ENCODE data around the gene FAAP100. TPM values are rescaled to one million over a fixed set of nuclear protein-coding genes. Genes with fewer than 3 reads are reported as not detected.

Gene FAAP100
- total RNA-seq, 4 donors from 2014 or later: 26.2 to 90.5 (median 37.4) TPM

DNA sequence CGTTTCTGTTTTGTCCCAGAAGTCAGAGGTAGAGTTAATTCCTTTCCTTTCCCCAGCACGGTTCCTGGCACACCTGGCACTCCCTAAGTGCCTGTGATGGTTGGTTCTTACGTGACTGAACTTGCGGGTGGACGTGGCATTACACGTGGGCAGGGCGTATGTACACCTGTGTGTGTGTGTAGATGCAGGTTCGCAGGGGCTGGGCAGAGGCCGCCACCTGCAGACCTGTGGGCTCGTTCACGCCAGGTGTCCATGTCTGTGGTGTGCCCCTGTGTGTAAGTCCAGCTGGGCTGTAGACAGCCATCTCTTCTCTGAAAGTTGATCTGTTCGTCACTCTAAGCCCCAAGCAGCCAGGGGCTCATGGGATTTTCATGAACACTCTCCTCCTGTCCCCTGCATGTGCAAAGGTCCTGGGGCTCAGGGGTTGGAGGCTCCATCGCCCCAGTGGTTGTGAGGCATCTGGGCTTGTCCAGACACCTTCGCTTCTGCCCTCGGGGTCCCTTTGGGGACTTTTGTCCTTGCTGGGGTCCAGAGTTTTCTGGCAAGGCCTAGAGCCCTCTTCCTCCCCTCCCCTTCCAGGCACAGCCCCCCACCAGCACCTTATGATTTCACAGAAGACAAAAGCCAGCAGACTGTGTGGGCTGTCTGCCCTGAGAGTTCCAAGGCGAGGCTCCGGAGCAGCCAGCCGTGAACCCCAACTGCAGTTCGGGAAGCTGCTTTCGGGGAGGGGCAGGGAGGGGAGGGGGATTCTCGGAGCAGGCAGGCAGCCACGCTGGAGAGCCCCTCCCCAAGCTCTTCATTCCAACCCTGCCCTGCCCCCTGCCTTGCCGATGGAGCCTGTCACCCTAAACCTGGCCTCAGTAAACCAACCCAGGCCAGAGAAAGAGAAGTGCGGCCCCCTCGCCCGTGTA is 29.4 kb downstream of the FAAP100 start:
- Histone ChIP-seq H3K9me3 (no peaks in the 10 kb centered on the region), H3K27me3 (peaks cover 52% of the 10 kb centered on the region), H3K4me3 (no peak overlapping the region), H3K4me1 (peaks cover 23 to 35% (median 26%) of the 10 kb centered on the region in 4 donors), H3K27ac (no peak overlapping the region), H3K36me3 (no peaks in the 10 kb centered on the region)
- no peak for TF ChIP-seq POLR2A (IDR thresholded peaks at IDR 0.05)
- TF ChIP-seq, protein P1, sequence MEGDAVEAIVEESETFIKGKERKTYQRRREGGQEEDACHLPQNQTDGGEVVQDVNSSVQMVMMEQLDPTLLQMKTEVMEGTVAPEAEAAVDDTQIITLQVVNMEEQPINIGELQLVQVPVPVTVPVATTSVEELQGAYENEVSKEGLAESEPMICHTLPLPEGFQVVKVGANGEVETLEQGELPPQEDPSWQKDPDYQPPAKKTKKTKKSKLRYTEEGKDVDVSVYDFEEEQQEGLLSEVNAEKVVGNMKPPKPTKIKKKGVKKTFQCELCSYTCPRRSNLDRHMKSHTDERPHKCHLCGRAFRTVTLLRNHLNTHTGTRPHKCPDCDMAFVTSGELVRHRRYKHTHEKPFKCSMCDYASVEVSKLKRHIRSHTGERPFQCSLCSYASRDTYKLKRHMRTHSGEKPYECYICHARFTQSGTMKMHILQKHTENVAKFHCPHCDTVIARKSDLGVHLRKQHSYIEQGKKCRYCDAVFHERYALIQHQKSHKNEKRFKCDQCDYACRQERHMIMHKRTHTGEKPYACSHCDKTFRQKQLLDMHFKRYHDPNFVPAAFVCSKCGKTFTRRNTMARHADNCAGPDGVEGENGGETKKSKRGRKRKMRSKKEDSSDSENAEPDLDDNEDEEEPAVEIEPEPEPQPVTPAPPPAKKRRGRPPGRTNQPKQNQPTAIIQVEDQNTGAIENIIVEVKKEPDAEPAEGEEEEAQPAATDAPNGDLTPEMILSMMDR (IDR thresholded peaks at IDR 0.05): no peak
- TF ChIP-seq EP300 (IDR thresholded peaks at IDR 0.05; ENCODE audit: low read depth): no peak
- TF ChIP-seq POLR2AphosphoS5 (IDR thresholded peaks at IDR 0.05): no peak
- in situ Hi-C loops (cut with MboI; ENCODE audit: low pct_ligation_motif_present in 1 of 4, low pct_unique_long_range_greater_than_20kb in 1 of 4, low sequenced_read_pairs in 3 of 4): no loop called here
- no peak for DNase-seq
- intact Hi-C loops (cut with DNase I; ENCODE audit: low total_unique reads): loop anchor here (1.0 kb wide), 1 partner anchor 35 kb away; no protein-coding TSS in a partner anchor
- WGBS, 2 donors (ENCODE audit: low coverage in 1 of 2): 68 to 70% methylated on average over 3 to 24 of the region's 26 CpGs

DNA sequence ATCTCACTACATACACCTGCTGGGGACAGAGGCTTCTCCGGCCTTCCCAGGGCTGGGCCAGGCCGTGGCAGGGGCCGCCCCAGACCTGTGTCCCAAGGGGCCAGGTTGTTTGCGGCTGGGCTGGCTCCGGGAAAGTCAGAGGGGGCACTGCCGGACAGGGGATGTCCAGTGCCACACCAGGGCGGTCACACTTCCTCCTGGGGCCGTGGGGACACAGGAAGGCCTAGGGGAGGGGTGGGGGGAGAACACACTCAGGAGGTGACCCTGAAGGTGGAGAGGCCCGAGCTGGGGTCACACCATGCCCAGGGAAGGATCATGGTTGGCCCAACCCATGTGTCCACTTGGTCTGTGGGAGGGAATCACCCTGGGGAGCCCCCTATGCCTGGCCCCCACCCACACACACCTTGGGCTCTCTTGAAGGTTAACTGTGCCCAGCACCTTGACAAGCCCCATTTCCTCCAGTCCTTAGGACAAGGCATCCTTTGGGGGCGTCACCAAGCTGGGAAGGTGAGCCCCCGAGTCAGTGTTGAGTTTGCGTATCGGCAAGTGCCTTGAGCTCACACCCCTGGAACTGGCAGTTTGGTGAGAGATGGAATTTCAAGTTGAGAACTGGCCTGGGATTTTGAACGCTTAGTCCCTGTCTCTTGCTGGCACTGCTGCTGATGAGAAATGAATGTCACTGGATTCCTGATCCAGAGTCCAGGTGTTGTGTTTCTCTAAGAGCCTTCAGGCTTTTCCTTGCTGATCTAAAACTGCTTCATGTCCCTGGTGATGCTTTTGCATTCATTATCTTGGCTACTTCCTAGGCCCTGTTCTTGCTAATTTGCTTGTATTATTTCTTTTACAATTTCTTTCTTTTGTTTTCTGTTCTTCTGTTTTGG is 31.9 kb downstream of the FAAP100 start:
- Histone ChIP-seq H3K9me3 (no peaks in the 10 kb centered on the region), H3K4me3 (peak overlapping the region in 2 of 4 donors; percentile 46 to 60), H3K27ac (peak overlapping the region in 3 of 4 donors; percentile 99 to 100 (median 100)), H3K27me3 (peaks cover 27% of the 10 kb centered on the region), H3K36me3 (no peaks in the 10 kb centered on the region), H3K4me1 (peaks cover 43 to 57% (median 47%) of the 10 kb centered on the region in 4 donors)
- TF ChIP-seq EP300 (IDR thresholded peaks at IDR 0.05; ENCODE audit: low read depth) (no peak), POLR2AphosphoS5 (IDR thresholded peaks at IDR 0.05) (no peak), POLR2A (IDR thresholded peaks at IDR 0.05) (no peak)
- TF ChIP-seq, protein P1 (IDR thresholded peaks at IDR 0.05): no peak
- WGBS, 2 donors (ENCODE audit: low coverage in 1 of 2): 50 to 65% methylated on average over 2 to 10 of the region's 14 CpGs
- in situ Hi-C loops (cut with MboI; ENCODE audit: low pct_ligation_motif_present in 1 of 4, low pct_unique_long_range_greater_than_20kb in 1 of 4, low sequenced_read_pairs in 3 of 4): no loop called here
- intact Hi-C loops (cut with DNase I; ENCODE audit: low total_unique reads): no loop called here
- no peak for DNase-seq

DNA sequence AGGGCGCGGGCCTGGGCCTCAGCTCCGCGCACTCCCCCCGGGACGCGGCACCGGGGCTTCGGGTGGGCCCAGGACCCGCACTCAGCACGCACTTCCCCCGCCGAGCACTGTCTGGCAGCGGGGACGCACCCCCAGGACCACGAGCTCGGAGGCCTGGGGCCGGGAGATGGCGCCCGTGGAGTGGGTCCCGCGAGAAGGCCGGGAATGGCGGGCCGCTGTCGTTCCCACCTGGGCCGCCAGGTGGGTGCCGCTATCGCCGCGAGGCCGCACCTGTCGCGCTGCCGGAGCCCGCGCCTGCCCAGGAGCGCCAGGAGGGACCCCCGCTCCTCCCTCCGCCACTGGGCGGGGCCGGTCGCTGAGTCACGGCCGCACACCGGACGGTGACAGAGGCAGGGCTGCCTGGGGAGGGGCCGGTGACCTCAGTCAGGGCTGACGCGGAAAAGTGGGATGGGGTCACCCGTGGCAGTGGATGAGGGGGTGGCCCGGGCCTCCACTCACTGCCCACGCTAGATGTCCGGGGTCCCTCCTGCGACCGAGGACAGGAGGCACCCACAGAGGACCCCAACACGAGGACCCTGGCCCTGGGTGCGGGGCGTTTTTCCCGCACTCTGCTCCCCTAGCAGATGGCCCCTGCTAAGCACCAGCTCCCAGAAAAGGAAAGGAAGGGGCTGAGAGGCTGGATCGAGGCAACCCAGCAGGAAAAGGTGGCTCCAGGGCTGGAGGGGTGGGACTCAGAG is 32.7 kb downstream of the FAAP100 start:
- intact Hi-C loops (cut with DNase I; ENCODE audit: low total_unique reads): no loop called here
- peaks cover 43 to 57% (median 47%) of the 10 kb centered on the region in 4 donors for H3K4me1 ChIP-seq
- TF ChIP-seq POLR2AphosphoS5 (IDR thresholded peaks at IDR 0.05): peak in 2 of 3 donors; percentile 34 to 54
- TF ChIP-seq, protein P1 (IDR thresholded peaks at IDR 0.05): peak; percentile 60 to 95 (median 69)
- no peak for TF ChIP-seq EP300 (IDR thresholded peaks at IDR 0.05; ENCODE audit: low read depth)
- peak; percentile 21 for TF ChIP-seq POLR2A (IDR thresholded peaks at IDR 0.05)
- 7% methylated on average over 26 of the region's 61 CpGs; no CpG with 5 or more reads in 1 of the 2 donors for WGBS, 2 donors (ENCODE audit: low coverage in 1 of 2)
- peaks cover 19% of the 10 kb centered on the region for H3K27me3 ChIP-seq
- no peaks in the 10 kb centered on the region for H3K9me3 ChIP-seq
- in situ Hi-C loops (cut with MboI; ENCODE audit: low pct_ligation_motif_present in 1 of 4, low pct_unique_long_range_greater_than_20kb in 1 of 4, low sequenced_read_pairs in 3 of 4): no loop called here
- peak; percentile 87 for DNase-seq
- H3K27ac ChIP-seq: peak overlapping the region; percentile 99 to 100 (median 100)
- H3K36me3 ChIP-seq: no peaks in the 10 kb centered on the region
- peak overlapping the region; percentile 41 to 60 (median 50) for H3K4me3 ChIP-seq
